B cell (primary cell): ENCODE results near the gene LNX1. TPM values are rescaled to one million over a fixed set of nuclear protein-coding genes. Genes with fewer than 3 reads are reported as not detected.

Experiments
- ATAC-seq: fragments of 200-7000 bp; cut with Tn5 transposase; one replicate; pipeline ENCODE4 v1.10.0; 2021; ENCODE audit warnings: low read depth, mild to moderate bottlenecking, moderate number of reproducible peaks, moderate library complexity
- CTCF ChIA-PET: fragments of 350-600 bp; sonication (Branson Sonifier 250); formaldehyde crosslinking; loops from one replicate; lab custom pipeline; 2021; ENCODE audit warnings: antibody characterized with exemption, inconsistent platforms; lab: Charles Lee
- POLR2A ChIA-PET: fragments of 350-600 bp; sonication (Branson Sonifier 250); formaldehyde crosslinking; loops from one replicate; lab custom pipeline; 2021; ENCODE audit warnings: antibody characterized with exemption; lab: Charles Lee
- DNase-seq: peaks from one replicate; pipeline ENCODE4 v3.0.0; 2013
- H2AFZ ChIP-seq: 2 replicates; pipeline ENCODE4 v1.6.1; 2012; ENCODE audit warnings: mild to moderate bottlenecking, low read depth, low read length; ENCODE audit not compliant: insufficient read depth, poor library complexity, severe bottlenecking
- H3K27ac ChIP-seq, 2 donors: 1 replicate in 1 of 2; 2 replicates in 1 of 2; pipeline ENCODE4 v1.5.1; 2012 to 2013; ENCODE audit warnings: low read length in 2 of 2, mild to moderate bottlenecking in 2 of 2, moderate library complexity in 1 of 2
- H3K27me3 ChIP-seq, 4 experiments: fragments of 200-600 bp in 1 of 4; sonication (generic) in 1 of 4; replicated peaks in 1 of 4; 1 replicate in 2 of 4; 2 replicates in 2 of 4; pipeline versions ENCODE4 v1.6.1 to v1.7.0; 2013 to 2016; ENCODE audit warnings: low read length in 3 of 4, mild to moderate bottlenecking in 2 of 4, mixed read lengths in 1 of 4, moderate library complexity in 1 of 4; ENCODE audit not compliant: insufficient read depth in 4 of 4, control insufficient read depth in 3 of 4; ENCODE audit errors: control extremely low read depth in 1 of 4
- H3K36me3 ChIP-seq, 2 experiments: replicated peaks in 1 of 2; 1 replicate in 1 of 2; 2 replicates in 1 of 2; pipeline versions ENCODE4 v1.6.1 to v1.7.1; 2013; ENCODE audit warnings: low read length in 1 of 2; ENCODE audit not compliant: insufficient read depth in 2 of 2, control insufficient read depth in 1 of 2; ENCODE audit errors: control extremely low read depth in 1 of 2, extremely low read depth in 1 of 2
- H3K4me1 ChIP-seq, 2 donors: fragments of 200-600 bp in 1 of 2; sonication (generic) in 1 of 2; 1 replicate in 1 of 2; 2 replicates in 1 of 2; pipeline versions ENCODE4 v1.5.1 to v1.6.1; 2013 to 2017; ENCODE audit warnings: low read length in 2 of 2; ENCODE audit not compliant: control insufficient read depth in 2 of 2, insufficient read depth in 2 of 2
- H3K4me2 ChIP-seq: replicated peaks from 2 replicates; pipeline ENCODE3; 2012; ENCODE audit warnings: mild to moderate bottlenecking, low read depth, low read length; ENCODE audit not compliant: poor library complexity, severe bottlenecking
- H3K4me3 ChIP-seq, 5 experiments: fragments of 200-600 bp in 1 of 5; sonication (generic) in 1 of 5; 1 replicate in 3 of 5; 2 replicates in 2 of 5; pipeline versions ENCODE4 v1.5.1 to v1.7.0; 2011 to 2016; ENCODE audit warnings: low read length in 4 of 5, mild to moderate bottlenecking in 4 of 5, low read depth in 2 of 5, control low read depth in 1 of 5, moderate library complexity in 1 of 5; ENCODE audit not compliant: insufficient read depth in 1 of 5; ENCODE audit errors: control extremely low read depth in 1 of 5, extremely low read depth in 1 of 5
- H3K79me2 ChIP-seq: fragments of 200-600 bp; sonication (generic); one replicate; pipeline ENCODE4 v1.6.0; 2016; ENCODE audit warnings: low read length; ENCODE audit not compliant: control insufficient read depth, insufficient read depth
- H3K9ac ChIP-seq: fragments of 200-600 bp; sonication (generic); 2 replicates; pipeline ENCODE4 v1.6.1; 2017; ENCODE audit warnings: mild to moderate bottlenecking, low read length, moderate library complexity
- H3K9me3 ChIP-seq, 3 donors: one replicate each; pipeline versions ENCODE4 v1.6.1 to v1.7.1; 2013; ENCODE audit warnings: low read length in 2 of 3; ENCODE audit not compliant: control insufficient read depth in 2 of 3, insufficient read depth in 1 of 3; ENCODE audit errors: control extremely low read depth in 1 of 3
- H4K20me1 ChIP-seq: 2 replicates; pipeline ENCODE4 v1.6.0; 2012; ENCODE audit warnings: mild to moderate bottlenecking, low read length; ENCODE audit not compliant: insufficient read depth, control insufficient read depth, poor library complexity, severe bottlenecking
- H3K27ac Mint-ChIP-seq: one replicate; pipeline ENCODE4 v1.8.0; 2021; ENCODE audit warnings: mixed read lengths
- H3K27me3 Mint-ChIP-seq: one replicate; pipeline ENCODE4 v1.8.0; 2021; ENCODE audit warnings: mixed read lengths
- H3K4me1 Mint-ChIP-seq: one replicate; pipeline ENCODE4 v1.8.0; 2021; ENCODE audit warnings: mixed read lengths
- H3K4me3 Mint-ChIP-seq: one replicate; pipeline ENCODE4 v1.8.0; 2021; ENCODE audit warnings: mixed read lengths
- H3K9me3 Mint-ChIP-seq: one replicate; pipeline ENCODE4 v1.8.0; 2022; ENCODE audit warnings: mixed read lengths; ENCODE audit not compliant: insufficient read depth
- CTCF ChIP-seq: fragments of 200-600 bp; IDR thresholded peaks from one replicate; pipeline ENCODE4 v1.8.0; 2022; ENCODE audit warnings: antibody characterized with exemption, mild to moderate bottlenecking
- EZH2 ChIP-seq: IDR thresholded peaks from 2 replicates; pipeline ENCODE4 v1.6.1; 2012; ENCODE audit warnings: borderline replicate concordance, low read depth, mild to moderate bottlenecking, moderate library complexity, low read length; ENCODE audit not compliant: insufficient read depth, poor library complexity, severe bottlenecking
- WGBS: methylation state at CpG from one replicate; pipeline ENCODE4 v1.1.5; 2013; ENCODE audit warnings: missing lambda C conversion rate; ENCODE audit not compliant: insufficient coverage; 5-methylcytosine and 5-hydroxymethylcytosine counted together
- intact Hi-C: fragments of 100-400 bp; cut with micrococcal nuclease; formaldehyde crosslinking; loops from one replicate; pipeline ENCODE4 v1.10.0; 2022
- polyA plus RNA-seq: library from polyadenylated mRNA; depleted of rRNA; stranded (reverse); fragments of >200 nt; gene quantifications from 2 replicates; pipeline ENCODE4 v1.2.3, GENCODE V29; 2012
- total RNA-seq, 2 donors: library from RNA; stranded (reverse); fragments of 120-200 nt in 1 of 2; gene quantifications; 1 replicate in 1 of 2; 2 replicates in 1 of 2; pipeline versions ENCODE4 v1.2.3 to v1.2.4, GENCODE V29; 2013 to 2022

The LNX1 gene
- total and polyA plus RNA-seq, 2 donors (not counting 1 experiment from before 2014, with no cell fraction given): not detected

- DNase-seq (no peak), ATAC-seq (no peak)
- H3K79me2 ChIP-seq: no peaks in the 10 kb centered on the region
- no peak overlapping the region for H3K4me3 ChIP-seq
- POLR2A ChIA-PET: no interaction called here
- no peak overlapping the region for H3K9ac ChIP-seq
- no peaks in the 10 kb centered on the region for H3K27me3 ChIP-seq
- intact Hi-C loops: no loop called here
- TF ChIP-seq EZH2 (no peak), CTCF (no peak)
- 86% methylated on average over 4 of the region's 6 CpGs for WGBS
- Mint-ChIP-seq H3K27me3 (peaks cover 18% of the 10 kb centered on the region), H3K4me3 (no peak overlapping the region), H3K27ac (no peak overlapping the region), H3K9me3 (no peaks in the 10 kb centered on the region), H3K4me1 (no peaks in the 10 kb centered on the region)
- H3K36me3 ChIP-seq: no peaks in the 10 kb centered on the region
- no peaks in the 10 kb centered on the region for H3K9me3 ChIP-seq
- no peak overlapping the region for H3K27ac ChIP-seq
- H2AFZ ChIP-seq: no peak overlapping the region
- no peaks in the 10 kb centered on the region for H3K4me1 ChIP-seq
- no peak overlapping the region for H3K4me2 ChIP-seq
- no peaks in the 10 kb centered on the region for H4K20me1 ChIP-seq
- CTCF ChIA-PET: no interaction called here
Observed at GRCh38 chr4:53520116-53520515, 71.2 kb downstream of the LNX1 start.

- no peak for TF ChIP-seq EZH2
- Histone ChIP-seq H3K9me3 (no peaks in the 10 kb centered on the region), H3K4me2 (no peak overlapping the region), H3K4me1 (no peaks in the 10 kb centered on the region), H2AFZ (no peak overlapping the region), H3K27ac (no peak overlapping the region), H3K79me2 (no peaks in the 10 kb centered on the region), H3K4me3 (no peak overlapping the region), H3K9ac (no peak overlapping the region), H4K20me1 (no peaks in the 10 kb centered on the region), H3K27me3 (no peaks in the 10 kb centered on the region), H3K36me3 (no peaks in the 10 kb centered on the region)
- intact Hi-C loops: no loop called here
- Mint-ChIP-seq H3K4me3 (no peak overlapping the region), H3K4me1 (no peaks in the 10 kb centered on the region), H3K27me3 (peaks cover 17% of the 10 kb centered on the region), H3K27ac (no peak overlapping the region), H3K9me3 (no peaks in the 10 kb centered on the region)
- WGBS: 90% methylated on average over 2 of the region's 3 CpGs
- CTCF ChIA-PET: no interaction called here
- POLR2A ChIA-PET: no interaction called here
- ATAC-seq (no peak), DNase-seq (no peak)
Observed at GRCh38 chr4:53518807-53519206, 72.5 kb downstream of the LNX1 start.
